CD4-positive, alpha-beta T cell treated with Interleukin-4 for 1 hour (primary cell): ENCODE results near the gene PDIA4.

Source experiments
- DNase-seq, 2 donors: peaks; one replicate each; pipeline ENCODE4 v3.0.0-alpha.2; 2020 to 2022

PDIA4 gene

DNA sequence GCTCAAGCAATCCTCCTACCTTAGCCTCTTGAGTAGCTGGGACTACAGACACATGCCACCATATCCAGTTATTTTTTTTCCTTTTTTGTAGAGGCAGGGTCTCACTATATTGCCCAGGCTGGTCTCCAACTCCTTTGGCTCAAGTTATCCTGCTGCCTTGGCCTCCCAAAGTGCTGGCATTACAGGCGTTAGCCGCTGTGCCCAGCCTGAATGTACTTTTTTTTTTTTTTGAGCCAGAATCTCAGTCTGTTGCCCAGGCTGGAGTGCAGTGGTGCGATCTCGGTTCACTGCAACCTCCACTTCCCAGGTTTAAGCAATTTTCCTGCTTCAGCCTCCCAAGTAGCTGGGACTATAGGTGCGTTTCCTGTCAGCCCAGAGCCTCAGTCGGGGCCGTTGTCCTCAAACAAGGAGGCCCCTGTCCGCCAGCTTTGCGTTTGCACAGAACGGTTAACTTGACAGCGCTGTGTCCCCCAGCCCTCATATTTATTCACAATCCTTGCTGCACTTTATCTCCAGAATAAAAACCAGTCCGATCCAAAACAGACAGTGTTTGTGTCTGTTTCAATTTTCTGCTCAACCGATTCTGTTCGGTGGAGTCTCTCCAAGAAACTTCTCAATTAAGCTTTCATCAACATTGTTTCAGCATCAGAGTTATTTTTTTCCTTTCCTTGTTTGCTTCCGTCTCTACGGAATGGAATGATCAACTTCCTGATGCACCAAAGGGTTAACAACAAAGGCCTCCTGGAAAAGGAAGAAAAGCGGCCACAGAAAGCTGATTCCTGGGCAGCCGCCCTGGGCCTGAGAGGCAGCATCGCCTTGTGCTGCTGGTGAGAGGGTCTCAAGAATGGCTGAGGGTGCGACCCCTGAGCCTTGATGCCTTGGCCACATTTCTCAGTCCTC is 64.5 kb downstream of the PDIA4 start:
- no peak for DNase-seq

- DNase-seq = peak; percentile 76
Observed at GRCh38 chr7:148962823-148963582, 65.3 kb downstream of the PDIA4 start.

DNA sequence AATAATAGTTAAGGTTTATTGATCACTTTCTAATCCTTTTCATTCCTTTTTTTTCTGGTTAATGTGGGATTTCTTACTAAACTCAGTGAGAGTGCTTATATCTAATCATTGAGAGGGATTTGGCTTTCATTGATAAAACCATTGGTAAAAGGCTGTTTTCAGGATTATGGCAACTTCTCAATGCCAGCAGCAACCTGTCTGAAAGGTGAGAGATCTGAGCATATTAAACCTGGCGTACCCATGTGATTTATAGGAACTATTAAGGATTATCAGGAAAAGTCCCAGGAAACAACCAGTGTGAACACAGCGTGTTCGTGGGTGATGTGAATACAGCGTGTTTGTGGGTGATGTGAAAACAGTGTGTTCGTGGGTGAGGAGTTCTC is 65.9 kb downstream of the PDIA4 start:
- no peak for DNase-seq

DNA sequence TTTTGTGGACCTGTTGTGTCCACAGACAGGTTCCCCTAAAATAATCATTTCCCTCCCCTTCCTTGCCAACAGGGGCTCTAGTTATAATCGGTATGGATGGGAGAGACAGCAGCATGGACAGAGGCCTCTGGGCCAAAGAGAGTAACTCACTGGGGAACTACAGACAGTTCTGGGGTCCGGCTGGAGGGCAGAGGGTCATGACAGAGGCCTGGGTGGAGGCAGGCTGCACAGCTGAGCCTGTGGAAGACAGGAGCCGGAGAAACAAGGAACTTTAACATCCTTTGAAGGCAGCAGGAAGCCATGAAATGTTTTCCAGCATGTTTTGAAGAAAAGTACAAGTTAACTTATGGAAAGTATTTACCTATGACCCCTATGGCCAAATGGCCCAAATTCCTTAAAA is 68.6 kb downstream of the PDIA4 start:
- no peak for DNase-seq

- no peak for DNase-seq
Observed at GRCh38 chr7:148958061-148958460, 70.2 kb downstream of the PDIA4 start.

DNA sequence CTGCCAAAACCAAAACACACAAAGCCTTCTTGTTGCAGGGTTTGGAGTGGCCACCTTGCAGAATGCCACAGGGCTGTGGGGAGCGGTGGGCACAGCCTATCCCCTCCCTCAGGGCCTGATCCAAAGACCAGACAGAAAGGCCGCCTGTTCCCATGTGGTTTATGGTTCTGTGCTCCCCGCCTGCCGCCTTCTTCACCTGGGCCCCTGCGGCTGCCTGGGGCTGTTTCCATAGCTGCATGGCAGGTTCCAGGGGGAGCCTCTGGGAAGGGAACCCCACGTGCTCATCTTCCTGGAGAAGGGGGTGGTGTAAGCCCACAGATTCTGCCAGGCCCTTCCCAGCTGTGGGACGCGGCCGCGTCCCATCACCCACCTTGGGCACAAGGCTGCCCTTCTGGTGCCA is 73.5 kb downstream of the PDIA4 start:
- DNase-seq = no peak

- DNase-seq = no peak
Observed at GRCh38 chr7:148953676-148954075, 74.6 kb downstream of the PDIA4 start.
